Coronary artery (tissue), 2 donors: ENCODE results near the gene GRXCR1.

Source experiments
- DNase-seq: peaks from one replicate; pipeline ENCODE4 v3.0.0-alpha.2; 2017; ENCODE audit warnings: low spot score
- H3K27ac ChIP-seq, 2 donors: fragments of 200-600 bp; sonication (generic); one replicate each; pipeline ENCODE4 v1.5.1; 2016 to 2019
- H3K4me3 ChIP-seq: fragments of 200-600 bp; sonication (generic); 2 replicates; pipeline ENCODE4 v1.5.1; 2016; ENCODE audit warnings: mild to moderate bottlenecking, moderate library complexity
- CTCF ChIP-seq: fragments of 200-600 bp; sonication (generic); IDR thresholded peaks from one replicate; pipeline ENCODE4 v1.5.1; 2019; ENCODE audit warnings: antibody characterized with exemption

Gene GRXCR1

GRCh38 chr4:42892413-42892812, at the start of gene GRXCR1:
GRXCR1 (plus strand) TSS chr4:42892713; CDS start chr4:42893267, 554 bp downstream.
- DNase-seq: no peak
- Histone ChIP-seq H3K27ac (no peak within 1 kb of the TSS), H3K4me3 (no peak within 1 kb of the TSS)
- TF ChIP-seq CTCF: no peak

GRCh38 chr4:42843694-42844093, 48.8 kb upstream of the GRXCR1 start:
- no peak for DNase-seq
- no peak overlapping the region for H3K4me3 ChIP-seq
- TF ChIP-seq CTCF: no peak
- H3K27ac ChIP-seq: no peak overlapping the region

GRCh38 chr4:42844422-42845070, 48.0 kb upstream of the GRXCR1 start:
- no peak for TF ChIP-seq CTCF
- DNase-seq: no peak
- H3K4me3 ChIP-seq: no peak overlapping the region
- H3K27ac ChIP-seq: no peak overlapping the region

- Histone ChIP-seq H3K27ac (no peak overlapping the region), H3K4me3 (no peak overlapping the region)
- no peak for TF ChIP-seq CTCF
- no peak for DNase-seq
Measured at GRCh38 chr4:42845586-42845985, 46.9 kb upstream of the GRXCR1 start.

- no peak for DNase-seq
- Histone ChIP-seq H3K4me3 (no peak overlapping the region), H3K27ac (no peak overlapping the region)
- TF ChIP-seq CTCF: no peak
Measured at GRCh38 chr4:42855779-42856178, 36.7 kb upstream of the GRXCR1 start.

GRCh38 chr4:42865572-42866189, 26.8 kb upstream of the GRXCR1 start:
- peak; percentile 76 for TF ChIP-seq CTCF
- DNase-seq: no peak
- Histone ChIP-seq H3K4me3 (no peak overlapping the region), H3K27ac (no peak overlapping the region)

- H3K27ac ChIP-seq: no peak overlapping the region
- DNase-seq: no peak
- H3K4me3 ChIP-seq: no peak overlapping the region
- TF ChIP-seq CTCF: no peak
Measured at GRCh38 chr4:42871261-42871660, 21.3 kb upstream of the GRXCR1 start.
